Omental fat pad (tissue), 4 donors: ENCODE data around the gene TMEM11. TPM values are rescaled to one million over a fixed set of nuclear protein-coding genes. Genes with fewer than 3 reads are reported as not detected.

ENCODE experiments used
- ATAC-seq: fragments of 150-250 bp; one replicate; pipeline ENCODE4 v1.9.1; 2016; ENCODE audit warnings: mild to moderate bottlenecking, moderate library complexity; ENCODE audit not compliant: low FRiP score
- DNase-seq: peaks from one replicate; pipeline ENCODE4 v3.0.0-alpha.2; 2019; ENCODE audit warnings: low spot score
- CTCF ChIP-seq, 3 donors: fragments of 450-650 bp; IDR thresholded peaks; one replicate each; pipeline ENCODE4 v1.5.1; 2016 to 2017; ENCODE audit warnings: antibody characterized with exemption in 3 of 3, mild to moderate bottlenecking in 3 of 3, moderate library complexity in 2 of 3
- total RNA-seq, 4 donors: library from RNA; depleted of rRNA; stranded (reverse); fragments of >200 nt; gene quantifications; one replicate each; pipeline ENCODE4 v1.1.0, GENCODE V29; 2016

Gene TMEM11
- total RNA-seq, 4 donors from 2014 or later = 24.9 to 41.3 (median 34.0) TPM

DNA sequence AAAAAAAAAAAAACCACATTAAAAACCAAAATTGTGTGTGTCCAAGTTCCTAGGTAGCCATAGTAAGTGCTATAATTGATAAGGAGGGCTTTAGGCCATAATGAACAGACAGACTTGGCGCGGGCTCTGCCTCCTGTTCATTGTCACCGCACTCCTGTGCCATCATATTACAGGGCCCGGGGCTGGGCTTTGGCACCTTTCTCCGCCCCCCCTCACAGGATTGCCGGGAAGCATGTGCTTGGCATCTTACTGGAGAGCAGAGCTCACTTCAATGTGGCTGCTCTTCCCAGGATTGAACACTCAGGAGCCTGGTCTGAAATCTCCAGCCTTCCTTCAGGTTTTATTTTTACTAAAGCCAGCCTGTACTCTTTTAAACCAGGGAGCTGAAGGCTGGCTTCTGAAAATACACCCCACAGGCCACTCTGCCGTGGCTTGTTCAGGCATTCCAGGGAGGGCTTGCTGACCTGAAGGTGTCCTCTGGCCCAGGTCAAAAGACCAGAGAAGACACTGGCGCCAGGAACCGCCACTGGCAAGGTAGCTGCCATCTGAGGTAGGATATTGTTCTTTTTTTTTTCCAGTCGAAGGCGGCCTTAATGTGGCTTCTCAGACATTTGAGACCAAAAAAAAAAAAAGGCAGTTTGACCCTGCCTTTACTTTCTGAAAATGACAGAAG lies 47.9 kb downstream of the TMEM11 start:
- DNase-seq (no peak), ATAC-seq (no peak)
- TF ChIP-seq CTCF (IDR thresholded peaks at IDR 0.05) = no peak

DNA sequence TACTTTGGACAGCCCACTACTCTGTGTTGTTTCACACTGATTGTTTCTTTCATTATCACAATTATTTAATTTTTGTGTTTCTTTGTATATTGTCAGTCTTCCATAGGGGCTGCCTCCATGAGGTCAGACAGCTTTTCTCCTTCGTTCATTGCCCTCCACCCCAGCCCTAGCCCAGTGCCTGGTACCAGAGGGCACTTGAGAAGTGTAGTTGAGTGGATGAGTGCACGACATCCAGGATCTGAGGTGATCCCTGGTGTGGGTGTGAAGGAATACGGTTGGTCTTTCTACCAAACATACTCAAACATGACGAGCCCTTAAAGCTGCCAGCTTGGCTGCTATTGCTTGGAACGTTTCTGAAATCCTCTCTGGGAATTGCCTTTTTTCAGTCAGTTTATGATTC lies 49.3 kb downstream of the TMEM11 start:
- ATAC-seq (no peak), DNase-seq (no peak)
- no peak for TF ChIP-seq CTCF (IDR thresholded peaks at IDR 0.05)

DNA sequence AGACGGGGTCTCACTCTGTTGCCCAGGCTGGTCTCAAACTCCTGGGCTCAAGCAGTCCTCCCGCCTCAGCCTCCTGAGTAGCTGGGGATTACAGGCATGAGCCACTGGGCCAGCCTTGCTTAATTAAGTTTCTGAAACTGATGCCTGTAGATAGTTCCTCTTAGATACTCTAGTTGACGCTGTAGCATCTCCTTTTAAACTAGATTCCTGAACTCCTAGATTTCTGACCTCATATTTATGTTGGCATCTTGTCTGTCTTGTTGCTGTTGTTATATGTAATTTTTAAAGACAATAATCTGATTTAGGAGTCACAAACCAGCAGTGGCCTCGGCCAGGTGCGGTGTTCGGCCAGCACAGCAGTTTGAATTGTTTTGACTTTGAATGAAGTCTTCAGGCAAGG lies 49.7 kb downstream of the TMEM11 start:
- no peak for DNase-seq
- ATAC-seq = no peak
- no peak for TF ChIP-seq CTCF (IDR thresholded peaks at IDR 0.05)

DNA sequence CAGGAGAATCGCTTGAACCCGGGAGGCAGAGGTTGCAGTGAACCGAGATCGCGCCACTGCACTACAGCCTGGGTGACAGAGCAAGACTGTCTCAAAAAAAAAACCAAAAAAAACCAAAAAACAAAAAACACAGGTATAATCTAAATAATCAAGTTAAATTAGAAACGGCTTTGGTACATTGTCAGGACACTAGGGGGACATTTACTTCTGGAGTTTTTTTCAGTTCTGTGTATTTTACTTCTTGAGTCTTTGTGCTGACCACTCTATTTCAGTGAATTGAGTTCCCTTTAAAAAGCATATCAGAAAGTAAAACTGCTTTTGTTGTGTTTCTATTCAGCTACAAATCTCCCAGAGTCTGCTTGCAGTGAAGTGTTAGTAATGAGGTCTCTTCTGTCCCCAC lies 50.9 kb downstream of the TMEM11 start:
- TF ChIP-seq CTCF (IDR thresholded peaks at IDR 0.05) = no peak
- DNase-seq (no peak), ATAC-seq (no peak)

- no peak for TF ChIP-seq CTCF (IDR thresholded peaks at IDR 0.05)
- no peak for ATAC-seq
- no peak for DNase-seq
These were observed 51.6 kb downstream of the TMEM11 start for GRCh38 chr17:21162394-21162775.

DNA sequence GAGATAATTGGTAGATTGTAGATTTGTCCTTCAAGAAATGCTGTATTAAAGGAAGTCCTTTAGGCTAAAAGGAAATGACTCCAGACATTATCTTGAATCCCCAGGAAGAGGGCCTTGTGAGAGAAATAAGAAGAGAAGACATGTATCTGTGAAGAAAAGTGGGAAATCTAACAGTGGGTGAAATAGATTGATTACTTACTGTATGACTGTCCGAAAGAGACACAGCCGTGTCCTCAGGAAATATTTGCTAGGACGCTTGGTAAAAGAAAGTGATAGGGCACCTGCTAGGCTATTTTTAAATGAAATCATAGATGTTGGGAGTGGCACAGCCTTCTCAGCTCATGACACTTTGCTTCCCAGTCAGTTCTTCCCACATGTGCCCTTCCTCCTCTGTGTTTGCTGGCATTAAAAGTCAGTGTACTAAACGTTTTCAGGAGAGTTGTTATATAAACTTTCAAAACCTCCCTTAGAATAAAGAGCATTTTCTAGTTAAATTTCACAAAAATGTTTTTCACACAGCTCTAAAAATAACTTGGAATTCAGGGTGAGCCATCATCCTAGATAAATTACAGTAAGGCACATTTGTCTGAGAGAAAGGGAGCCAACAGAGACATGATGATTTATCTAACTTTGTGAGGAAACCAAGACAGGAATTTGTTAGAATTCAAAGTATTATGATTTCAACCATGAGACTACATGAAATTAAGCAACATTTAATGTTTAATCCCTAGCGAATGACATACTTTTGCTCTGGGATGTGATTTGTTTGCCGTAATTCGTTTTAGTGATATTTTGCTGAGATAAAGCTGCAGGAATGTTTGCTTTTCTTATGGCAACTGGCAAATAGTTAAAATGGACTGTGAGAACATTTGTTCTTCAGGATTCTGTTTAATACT lies 52.2 kb downstream of the TMEM11 start:
- no peak for DNase-seq
- ATAC-seq = peak; percentile 65
- TF ChIP-seq CTCF (IDR thresholded peaks at IDR 0.05) = no peak
